Small intestine (tissue), 7 donors: ENCODE measurements around the gene XIST. TPM values are rescaled to one million over a fixed set of nuclear protein-coding genes. Genes with fewer than 3 reads are reported as not detected.

ENCODE experiments used
- DNase-seq, 2 donors: peaks; one replicate each; pipeline versions ENCODE4 v3.0.0 to v3.0.0-alpha.2; 2013
- FAIRE-seq: peaks from 2 replicates; lab custom pipeline; 2012; peaks lifted over from hg19 to GRCh38; lab: Jason Lieb, UNC
- H3K27ac ChIP-seq, 3 donors: one replicate each; pipeline ENCODE4 v1.5.1; 2013; ENCODE audit warnings: low read length in 2 of 3, mild to moderate bottlenecking in 2 of 3, control low read depth in 1 of 3, inconsistent platforms in 1 of 3, low read depth in 1 of 3, moderate library complexity in 1 of 3
- H3K27me3 ChIP-seq, 3 donors: one replicate each; pipeline ENCODE4 v1.6.1; 2013; ENCODE audit warnings: low read length in 3 of 3, inconsistent platforms in 1 of 3; ENCODE audit not compliant: control insufficient read depth in 3 of 3, insufficient read depth in 3 of 3
- H3K36me3 ChIP-seq, 3 donors: one replicate each; pipeline ENCODE4 v1.6.1; 2013; ENCODE audit warnings: low read length in 3 of 3, inconsistent platforms in 1 of 3, low read depth in 1 of 3, mild to moderate bottlenecking in 1 of 3, moderate library complexity in 1 of 3; ENCODE audit not compliant: control insufficient read depth in 3 of 3, insufficient read depth in 2 of 3
- H3K4me1 ChIP-seq, 3 donors: one replicate each; pipeline ENCODE4 v1.6.1; 2013; ENCODE audit warnings: low read length in 2 of 3, inconsistent platforms in 1 of 3, low read depth in 1 of 3, mild to moderate bottlenecking in 1 of 3, moderate library complexity in 1 of 3; ENCODE audit not compliant: control insufficient read depth in 3 of 3, insufficient read depth in 2 of 3
- H3K4me3 ChIP-seq, 3 donors: one replicate each; pipeline ENCODE4 v1.5.1; 2013; ENCODE audit warnings: low read length in 3 of 3, control low read depth in 1 of 3, inconsistent platforms in 1 of 3, low read depth in 1 of 3, mild to moderate bottlenecking in 1 of 3, moderate library complexity in 1 of 3
- H3K9me3 ChIP-seq, 2 donors: one replicate each; pipeline ENCODE4 v1.6.1; 2013; ENCODE audit warnings: low read depth in 1 of 2, low read length in 1 of 2; ENCODE audit not compliant: control insufficient read depth in 2 of 2, insufficient read depth in 1 of 2
- WGBS, 3 donors: extraction: QIAGEN DNeasy Blood & Tissue Kit; methylation state at CpG; one replicate each; pipeline ENCODE4 v1.1.7; 2013; 5-methylcytosine and 5-hydroxymethylcytosine counted together
- polyA plus RNA-seq, 4 donors: library from polyadenylated mRNA; stranded (reverse) in 3 of 4; unstranded in 1 of 4; fragments of 200-250 nt in 3 of 4; fragments of 120-200 nt in 1 of 4; gene quantifications; one replicate each; pipeline versions ENCODE4 v1.2.1 to v1.2.3, GENCODE V29; 2013
- donor health status: healthy with polysubstance abuse.
- donor health status: control.
- donor health status: control.
- donor health status: Bipolar disorder and iron deficiency.
- donor health status: healthy.

Gene XIST
- polyA plus RNA-seq, 4 donors, result 0.06 to 36.5 (median 1.3) TPM

DNA sequence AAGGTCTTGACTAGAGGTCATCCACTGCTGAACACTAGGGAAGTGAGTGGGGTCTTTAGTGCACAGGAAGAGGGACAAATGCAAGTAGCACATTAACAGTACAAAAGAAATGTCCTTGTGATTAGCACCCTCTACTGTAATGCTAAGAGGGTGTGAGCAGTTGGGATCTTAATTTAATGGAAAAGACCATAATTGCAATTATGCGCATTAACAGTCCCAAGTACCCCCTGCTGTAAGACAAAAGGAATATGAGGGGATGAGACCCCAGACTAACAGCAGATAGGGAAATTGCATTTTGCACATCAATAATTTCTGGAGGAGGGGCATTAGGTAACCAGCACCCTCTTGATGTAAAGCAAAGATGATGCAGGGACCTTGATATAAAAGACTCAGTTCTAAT lies 4.5 kb downstream of the XIST start:
- no peak overlapping the region for H3K27ac ChIP-seq
- peaks cover 0 to 1% (median 0%) of the 10 kb centered on the region in 3 donors for H3K36me3 ChIP-seq
- no peaks in the 10 kb centered on the region for H3K9me3 ChIP-seq
- no peak for DNase-seq
- peaks cover 0 to 5% (median 0%) of the 10 kb centered on the region in 3 donors for H3K4me1 ChIP-seq
- H3K4me3 ChIP-seq, result no peak overlapping the region
- H3K27me3 ChIP-seq, result no peaks in the 10 kb centered on the region
- 95 to 100% (median 100%) methylated on average over 1 of the region's 1 CpG for WGBS, 3 donors
- no peak for FAIRE-seq

DNA sequence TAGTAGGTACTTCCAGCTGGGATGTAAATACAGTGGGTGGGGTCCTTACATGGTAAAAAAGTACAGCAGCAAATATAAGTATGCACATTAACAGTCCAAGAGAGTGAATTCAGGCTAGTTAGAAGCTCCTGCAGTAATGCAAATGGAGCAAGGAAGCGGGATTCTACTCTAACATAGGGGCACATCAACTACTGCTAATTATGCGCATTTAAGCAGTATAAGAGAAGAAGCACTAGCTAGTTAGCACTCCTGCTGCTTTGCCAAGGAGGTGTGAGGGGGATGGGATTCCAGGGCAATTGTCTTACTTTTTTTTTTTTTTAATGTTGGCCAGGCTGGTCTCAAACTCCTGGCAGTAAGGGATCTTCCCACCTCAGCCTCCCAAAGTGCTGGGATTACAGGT lies 5.4 kb downstream of the XIST start:
- H3K36me3 ChIP-seq, result peaks cover 0 to 1% (median 0%) of the 10 kb centered on the region in 3 donors
- WGBS, 3 donors, result 94 to 96% (median 94%) methylated on average over 2 of the region's 2 CpGs
- DNase-seq, result no peak
- no peak for FAIRE-seq
- H3K9me3 ChIP-seq, result no peaks in the 10 kb centered on the region
- H3K27ac ChIP-seq, result no peak overlapping the region
- no peak overlapping the region for H3K4me3 ChIP-seq
- no peaks in the 10 kb centered on the region for H3K27me3 ChIP-seq
- peaks cover 0 to 5% (median 0%) of the 10 kb centered on the region in 3 donors for H3K4me1 ChIP-seq

DNA sequence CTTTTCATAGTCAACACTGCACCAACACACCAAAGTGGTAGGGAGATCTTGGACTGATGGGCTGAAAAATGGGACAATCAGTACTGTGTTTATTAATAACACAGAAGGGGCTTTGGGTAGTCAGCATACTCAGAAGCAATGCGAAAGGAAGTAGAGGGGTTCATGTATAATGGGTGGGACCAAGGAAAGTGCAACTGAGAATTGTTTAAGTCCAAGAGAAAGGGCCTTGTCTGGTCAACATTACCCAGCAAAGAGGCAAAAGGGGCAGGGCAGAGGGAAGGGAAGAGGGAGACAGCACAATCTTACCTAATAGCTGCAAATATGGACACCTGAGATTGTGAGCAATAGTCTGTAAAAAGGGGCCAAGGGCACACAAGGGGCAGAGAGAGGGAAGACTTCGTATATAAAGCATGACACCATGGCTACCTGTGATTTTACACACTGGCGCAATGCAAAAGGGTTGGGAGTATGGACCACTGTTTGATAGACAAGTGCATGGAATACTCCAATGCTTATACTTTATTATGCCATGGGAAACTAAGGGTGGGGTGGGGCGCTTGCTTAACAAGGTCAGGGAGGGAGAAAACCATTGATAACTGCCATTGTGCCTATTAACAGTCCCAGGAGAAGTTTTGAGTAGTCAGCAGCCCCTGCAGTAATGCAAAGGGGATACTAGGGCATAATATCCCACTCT lies 9.8 kb downstream of the XIST start:
- WGBS, 3 donors, result 80 to 85% (median 85%) methylated on average over 4 of the region's 4 CpGs
- no peak for DNase-seq
- Histone ChIP-seq H3K4me3 (no peak overlapping the region), H3K9me3 (no peaks in the 10 kb centered on the region), H3K27me3 (no peaks in the 10 kb centered on the region), H3K36me3 (peaks cover 0 to 1% (median 0%) of the 10 kb centered on the region in 3 donors), H3K27ac (no peak overlapping the region), H3K4me1 (peaks cover 0 to 5% (median 0%) of the 10 kb centered on the region in 3 donors)
- no peak for FAIRE-seq

DNA sequence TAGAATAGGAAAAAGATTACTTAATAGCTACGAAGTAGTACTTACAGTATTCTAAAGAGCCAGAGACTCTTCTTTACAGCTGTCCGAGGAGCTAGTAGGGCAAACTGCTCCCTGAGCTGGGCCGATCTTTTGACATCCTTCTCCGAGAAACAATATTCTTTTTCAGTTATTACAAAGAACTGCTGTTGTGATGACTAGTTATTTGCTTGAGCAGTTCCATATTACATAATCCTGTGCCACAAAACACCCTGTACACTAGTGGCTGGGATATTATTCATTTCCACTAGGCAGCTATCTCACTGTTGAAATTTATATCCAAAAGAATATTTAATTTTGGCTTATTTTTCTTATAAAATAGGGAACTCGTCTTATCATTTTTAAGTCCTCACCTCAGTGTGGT lies 11.2 kb downstream of the XIST start:
- Histone ChIP-seq H3K27ac (no peak overlapping the region), H3K4me1 (peaks cover 0 to 5% (median 0%) of the 10 kb centered on the region in 3 donors), H3K9me3 (no peaks in the 10 kb centered on the region), H3K27me3 (no peaks in the 10 kb centered on the region), H3K36me3 (peaks cover 0 to 1% (median 0%) of the 10 kb centered on the region in 3 donors), H3K4me3 (no peak overlapping the region)
- WGBS, 3 donors, result 78 to 88% (median 82%) methylated on average over 5 of the region's 5 CpGs
- no peak for FAIRE-seq
- no peak for DNase-seq

DNA sequence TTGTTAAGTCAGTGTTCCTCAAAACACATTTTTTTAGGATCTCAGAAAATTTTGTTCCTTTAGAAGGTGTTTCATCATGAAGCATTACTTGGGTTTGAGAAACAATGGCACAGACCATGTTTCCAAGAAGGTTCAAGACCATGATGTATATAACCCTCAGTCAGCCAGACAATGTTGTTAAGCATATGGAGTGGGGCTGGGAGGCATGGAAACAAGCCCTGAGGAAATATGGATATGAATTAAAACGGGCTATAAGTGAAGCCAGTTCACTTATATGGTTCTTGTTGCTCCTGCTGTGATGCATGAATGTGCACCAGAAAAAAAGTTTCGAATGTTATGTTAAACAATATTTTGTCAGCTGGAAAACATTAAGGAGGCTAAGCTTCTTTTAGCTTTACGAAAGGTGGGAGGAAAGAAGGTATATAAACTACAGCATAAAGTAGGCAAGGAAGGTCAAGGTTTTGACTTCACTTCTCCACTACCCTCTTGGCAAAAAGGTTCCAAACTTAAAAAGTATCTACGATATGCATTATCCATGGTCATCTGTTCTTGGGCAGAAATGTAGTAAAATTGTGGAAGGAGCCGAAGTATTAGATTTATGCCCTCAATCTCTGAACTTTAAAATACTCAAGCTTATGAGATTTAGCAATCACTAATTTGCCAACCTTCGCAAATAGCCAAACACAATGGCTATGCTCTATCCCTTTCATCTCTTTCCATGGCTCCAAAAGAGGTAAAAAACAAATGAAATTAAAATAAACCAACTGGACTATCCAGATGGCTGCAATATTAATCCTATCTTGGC lies 12.2 kb downstream of the XIST start:
- H3K4me3 ChIP-seq, result no peak overlapping the region
- FAIRE-seq, result no peak
- no peak for DNase-seq
- no peaks in the 10 kb centered on the region for H3K9me3 ChIP-seq
- H3K27me3 ChIP-seq, result no peaks in the 10 kb centered on the region
- H3K27ac ChIP-seq, result no peak overlapping the region
- peaks cover 0 to 2% (median 0%) of the 10 kb centered on the region in 3 donors for H3K4me1 ChIP-seq
- 69 to 85% (median 83%) methylated on average over 6 of the region's 6 CpGs for WGBS, 3 donors
- peaks cover 0 to 1% (median 0%) of the 10 kb centered on the region in 3 donors for H3K36me3 ChIP-seq

DNA sequence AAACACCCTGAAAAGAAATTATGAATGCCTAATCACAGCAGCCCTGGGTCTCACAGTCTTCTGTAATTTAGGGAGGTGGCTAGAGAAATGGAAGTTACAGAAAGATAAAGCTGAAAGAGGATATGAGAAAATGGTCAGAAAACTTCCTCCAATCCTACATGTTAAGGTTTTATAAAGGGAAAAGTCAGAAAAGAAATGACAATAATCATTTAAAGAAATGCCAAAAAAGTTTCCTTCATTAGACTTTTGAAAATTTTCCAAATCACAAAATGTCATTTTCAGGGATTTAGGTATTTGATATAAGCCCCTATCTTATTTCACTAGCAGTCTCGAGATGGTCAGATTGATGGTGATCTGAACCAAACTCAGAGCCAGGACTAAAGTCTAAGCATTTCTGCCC lies 13.4 kb downstream of the XIST start:
- no peaks in the 10 kb centered on the region for H3K9me3 ChIP-seq
- FAIRE-seq (no peak), DNase-seq (no peak)
- no peak overlapping the region for H3K27ac ChIP-seq
- H3K4me1 ChIP-seq, result no peaks in the 10 kb centered on the region
- no peaks in the 10 kb centered on the region for H3K36me3 ChIP-seq
- no peaks in the 10 kb centered on the region for H3K27me3 ChIP-seq
- no peak overlapping the region for H3K4me3 ChIP-seq
- WGBS, 3 donors, result 70 to 100% (median 76%) methylated on average over 1 of the region's 1 CpG

DNA sequence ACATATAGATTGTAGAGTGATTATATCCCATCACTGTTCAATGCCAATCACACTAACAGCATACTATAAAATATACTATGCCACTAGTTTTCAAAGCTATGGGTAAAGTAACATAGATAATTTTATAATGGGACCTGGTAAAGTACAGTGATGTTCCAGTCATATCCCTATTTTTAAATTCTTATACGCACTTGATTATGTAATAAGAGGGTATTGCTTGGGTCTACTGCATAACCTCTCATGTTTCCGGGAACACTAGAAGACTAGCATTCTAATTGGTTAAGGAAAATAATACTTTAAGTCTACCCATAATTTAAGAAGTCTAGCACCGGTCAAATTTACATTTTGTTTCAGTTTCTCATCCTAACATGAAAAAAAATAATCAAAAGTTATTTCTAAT lies 14.4 kb downstream of the XIST start:
- Histone ChIP-seq H3K27me3 (no peaks in the 10 kb centered on the region), H3K36me3 (no peaks in the 10 kb centered on the region), H3K4me3 (no peak overlapping the region), H3K27ac (no peak overlapping the region), H3K9me3 (no peaks in the 10 kb centered on the region), H3K4me1 (no peaks in the 10 kb centered on the region)
- no peak for FAIRE-seq
- 89 to 91% (median 90%) methylated on average over 3 of the region's 3 CpGs for WGBS, 3 donors
- no peak for DNase-seq

DNA sequence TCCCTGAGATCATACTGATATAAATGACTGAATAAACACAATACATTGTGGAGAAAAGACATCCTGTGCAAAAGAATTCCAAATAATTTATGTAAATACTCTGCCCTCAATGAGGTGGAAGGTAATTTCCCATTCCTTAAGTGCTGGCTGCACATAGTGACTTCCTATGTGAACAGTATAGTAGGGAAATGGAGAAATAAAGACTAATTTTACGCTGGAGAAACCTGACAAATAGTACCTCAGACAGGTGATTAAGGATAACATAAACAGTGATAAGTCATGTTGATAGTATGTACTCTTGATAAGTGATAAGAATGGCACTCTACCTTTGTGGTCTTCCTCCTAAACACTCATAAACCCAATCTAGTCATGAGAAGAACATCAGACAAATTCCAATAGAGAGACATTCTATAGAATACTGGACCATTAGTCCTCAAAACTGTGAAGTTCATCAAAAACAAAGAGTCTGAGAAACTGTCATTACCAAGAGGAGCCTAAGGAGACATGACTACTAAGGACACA lies 15.5 kb downstream of the XIST start:
- H3K9me3 ChIP-seq, result no peaks in the 10 kb centered on the region
- H3K4me3 ChIP-seq, result no peak overlapping the region
- FAIRE-seq (no peak), DNase-seq (no peak)
- H3K4me1 ChIP-seq, result no peaks in the 10 kb centered on the region
- 14 to 42% (median 29%) methylated on average over 1 of the region's 1 CpG for whole genome bisulfite sequencing, 3 donors
- no peak overlapping the region for H3K27ac ChIP-seq
- H3K36me3 ChIP-seq, result no peaks in the 10 kb centered on the region
- H3K27me3 ChIP-seq, result no peaks in the 10 kb centered on the region
